ENCODE measurements around the gene MPST. TPM values are rescaled to one million over a fixed set of nuclear protein-coding genes. Genes with fewer than 3 reads are reported as not detected.

The MPST gene
- total and polyA plus RNA-seq, 7 experiments from 2014 or later, result 0.51 to 22.3 (median 1.1) TPM

- peak overlapping the region in 2 of 9 donors; percentile 56 to 85 for H3K27ac Mint-ChIP-seq
- ATAC-seq, result no peak
- intact Hi-C loops (cut with micrococcal nuclease), result no loop called here
These were observed 594 bp downstream of the MPST start for GRCh38 chr22:37020192-37020479.

GRCh38 chr22:37021041-37021440 is 1.5 kb downstream of the MPST start:
- intact Hi-C loops (cut with micrococcal nuclease), result no loop called here
- H3K4me3 Mint-ChIP-seq, result peak overlapping the region in 2 of 10 donors; percentile 69 to 84
- H3K27me3 Mint-ChIP-seq, result peaks cover 0 to 13% (median 0%) of the 10 kb centered on the region in 5 donors
- peaks cover 0 to 7% (median 0%) of the 10 kb centered on the region in 5 donors for H3K36me3 Mint-ChIP-seq
- H3K27ac ChIP-seq (ENCODE audit: low read depth, low read length), result no peak overlapping the region
- ChIA-PET CTCF (interaction anchor here (1.5 kb wide), 1 partner anchor 12 kb away, joined by 4 read pairs; no protein-coding TSS in a partner anchor), POLR2A (no interaction called here)
- no peaks in the 10 kb centered on the region for H3K36me3 ChIP-seq (ENCODE audit: control insufficient read depth in 2 of 3, insufficient read depth in 3 of 3, low read length in 3 of 3)
- no peak for DNase-seq
- no peak for ATAC-seq
- H3K9me3 Mint-ChIP-seq, result no peaks in the 10 kb centered on the region
- H3K4me1 ChIP-seq (ENCODE audit: control insufficient read depth in 2 of 2, insufficient read depth in 2 of 2, low read length in 2 of 2), result peaks cover 0 to 4% of the 10 kb centered on the region in 2 donors
- no peaks in the 10 kb centered on the region for H3K9me3 ChIP-seq (ENCODE audit: control insufficient read depth in 2 of 3, low read length in 3 of 3)
- no peak overlapping the region for H3K4me3 ChIP-seq (ENCODE audit: low read length)
- H3K27me3 ChIP-seq (ENCODE audit: control insufficient read depth in 2 of 2, insufficient read depth in 2 of 2, low read length in 2 of 2), result peaks cover 0 to 8% of the 10 kb centered on the region in 2 donors
- H3K4me1 Mint-ChIP-seq, result peaks cover 4 to 18% (median 7%) of the 10 kb centered on the region in 7 donors
- no peak overlapping the region for H3K27ac Mint-ChIP-seq

More at GRCh38 chr22:37020192-37020479, 594 bp downstream of the MPST start:
- Mint-ChIP-seq H3K4me1 (peaks cover 4 to 18% (median 7%) of the 10 kb centered on the region in 7 donors), H3K9me3 (no peaks in the 10 kb centered on the region), H3K4me3 (peak overlapping the region; percentile 59 to 92 (median 76)), H3K27me3 (peaks cover 0 to 16% (median 0%) of the 10 kb centered on the region in 5 donors), H3K36me3 (peaks cover 0 to 7% (median 0%) of the 10 kb centered on the region in 5 donors)
- Histone ChIP-seq H3K4me3 (ENCODE audit: low read length) (peak overlapping the region; percentile 43), H3K4me1 (ENCODE audit: control insufficient read depth in 2 of 2, insufficient read depth in 2 of 2, low read length in 2 of 2) (peaks cover 0 to 4% of the 10 kb centered on the region in 2 donors), H3K9me3 (ENCODE audit: control insufficient read depth in 2 of 3, low read length in 3 of 3) (no peaks in the 10 kb centered on the region), H3K27ac (ENCODE audit: low read depth, low read length) (no peak overlapping the region), H3K36me3 (ENCODE audit: control insufficient read depth in 2 of 3, insufficient read depth in 3 of 3, low read length in 3 of 3) (no peaks in the 10 kb centered on the region), H3K27me3 (ENCODE audit: control insufficient read depth in 2 of 2, insufficient read depth in 2 of 2, low read length in 2 of 2) (peaks cover 0 to 8% of the 10 kb centered on the region in 2 donors)
- ChIA-PET CTCF (interaction anchor here (0.5 to 0.9 kb wide), 2 partner anchors 40 to 129 kb away, joined by 3 to 4 read pairs; no protein-coding TSS in a partner anchor), POLR2A (no interaction called here)
- no peak for DNase-seq

- Histone ChIP-seq H3K27me3 (ENCODE audit: control insufficient read depth in 2 of 2, insufficient read depth in 2 of 2, low read length in 2 of 2) (peaks cover 0 to 8% of the 10 kb centered on the region in 2 donors), H3K4me1 (ENCODE audit: control insufficient read depth in 2 of 2, insufficient read depth in 2 of 2, low read length in 2 of 2) (peaks cover 0 to 4% of the 10 kb centered on the region in 2 donors), H3K27ac (ENCODE audit: low read depth, low read length) (no peak overlapping the region), H3K36me3 (ENCODE audit: control insufficient read depth in 2 of 3, insufficient read depth in 3 of 3, low read length in 3 of 3) (no peaks in the 10 kb centered on the region), H3K4me3 (ENCODE audit: low read length) (no peak overlapping the region), H3K9me3 (ENCODE audit: control insufficient read depth in 2 of 3, low read length in 3 of 3) (no peaks in the 10 kb centered on the region)
- Mint-ChIP-seq H3K4me3 (peak overlapping the region in 6 of 10 donors; percentile 16 to 77 (median 64)), H3K4me1 (peaks cover 4 to 18% (median 7%) of the 10 kb centered on the region in 7 donors), H3K9me3 (no peaks in the 10 kb centered on the region), H3K27me3 (peaks cover 0 to 10% (median 0%) of the 10 kb centered on the region in 5 donors), H3K27ac (peak overlapping the region in 1 of 9 donors; percentile 49), H3K36me3 (peaks cover 0 to 7% (median 0%) of the 10 kb centered on the region in 5 donors)
- peak in 8 of 9 donors; percentile 22 to 61 (median 36) for DNase-seq
- CTCF ChIA-PET, result interaction anchor here (0.5 to 1.5 kb wide), 2 partner anchors 13 to 168 kb away, joined by 4 to 5 read pairs; no protein-coding TSS in a partner anchor
- peak; percentile 65 for ATAC-seq
- intact Hi-C loops (cut with micrococcal nuclease), result loop anchor here in 1 of 2 donors (1.0 kb wide), 1 partner anchor 240 kb away; no protein-coding TSS in a partner anchor
- POLR2A ChIA-PET, result no interaction called here
These were observed 2.4 kb downstream of the MPST start for GRCh38 chr22:37021710-37022482.

DNA sequence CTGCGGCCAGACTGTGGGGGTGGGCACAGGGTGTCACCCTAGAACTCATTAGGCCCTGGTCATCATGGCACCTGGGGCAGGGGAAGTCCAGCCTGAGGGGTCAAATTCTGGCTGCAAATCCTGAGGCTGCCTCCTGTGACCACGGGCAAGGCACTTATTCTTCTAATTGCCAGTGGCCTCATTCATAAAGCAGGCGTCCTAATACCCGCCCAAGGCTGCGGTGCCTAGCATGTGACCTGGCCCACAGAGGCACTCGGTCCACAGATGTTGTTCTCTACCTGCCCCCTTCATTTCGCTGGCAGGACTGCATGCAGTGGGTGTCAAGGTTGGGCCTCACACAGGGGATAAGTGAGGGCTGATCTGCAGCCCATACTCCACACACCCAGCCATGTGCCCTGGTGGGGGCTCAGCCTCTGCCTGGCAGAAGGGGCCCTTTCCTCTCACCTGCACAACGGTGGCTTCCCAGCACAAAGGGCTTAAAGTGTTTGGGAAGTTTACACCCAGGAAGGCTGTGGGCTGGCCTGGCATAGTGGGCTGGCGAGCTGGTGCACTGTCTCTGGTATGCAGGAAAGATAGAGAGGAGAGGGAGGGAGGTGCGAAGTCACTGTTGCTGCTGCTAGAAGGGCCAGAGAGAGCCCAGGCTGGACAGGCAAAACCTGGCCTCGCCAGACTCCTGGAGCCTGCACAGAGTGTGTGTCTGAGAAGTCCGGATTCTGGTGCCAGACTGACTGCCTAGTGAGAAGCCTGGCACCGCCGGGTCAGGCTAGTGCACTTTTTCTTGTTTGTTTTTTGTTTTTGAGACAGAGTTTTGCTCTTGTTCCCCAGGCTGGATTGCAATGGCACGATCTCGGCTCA is 3.2 kb downstream of the MPST start:
- H3K9me3 Mint-ChIP-seq, result no peaks in the 10 kb centered on the region
- POLR2A ChIA-PET, result no interaction called here
- CTCF ChIA-PET, result interaction anchor here (0.5 to 1.5 kb wide), 2 partner anchors 14 to 168 kb away, joined by 4 to 5 read pairs; no protein-coding TSS in a partner anchor

DNA sequence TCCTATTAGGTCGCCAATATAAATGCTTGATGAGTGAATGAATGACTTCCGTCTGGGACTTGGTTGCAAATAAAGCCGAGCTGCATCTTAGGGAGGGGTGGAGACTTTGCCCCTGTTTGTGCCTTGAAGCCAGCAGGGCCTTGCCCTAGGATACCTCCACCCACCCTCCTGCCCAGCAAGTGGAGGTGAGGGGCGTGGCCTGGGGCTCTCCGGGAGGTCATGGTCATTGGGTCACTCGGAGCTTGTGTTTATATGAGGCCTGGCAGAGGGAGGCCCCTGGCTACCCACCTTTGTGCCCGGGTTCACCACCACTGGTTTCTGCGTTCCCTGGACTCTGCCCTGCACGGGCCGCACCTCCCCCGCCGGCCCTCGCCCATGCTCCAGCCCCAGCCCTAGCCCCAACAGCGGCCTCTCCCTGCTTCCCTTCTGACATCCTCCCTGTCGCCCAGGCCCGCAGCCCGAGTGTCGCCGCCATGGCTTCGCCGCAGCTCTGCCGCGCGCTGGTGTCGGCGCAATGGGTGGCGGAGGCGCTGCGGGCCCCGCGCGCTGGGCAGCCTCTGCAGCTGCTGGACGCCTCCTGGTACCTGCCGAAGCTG is 4.3 kb downstream of the MPST start:
- peaks cover 0 to 9% (median 0%) of the 10 kb centered on the region in 5 donors for H3K27me3 Mint-ChIP-seq
- no peaks in the 10 kb centered on the region for H3K9me3 ChIP-seq (ENCODE audit: control insufficient read depth in 2 of 3, low read length in 3 of 3)
- no peak overlapping the region for H3K4me3 ChIP-seq (ENCODE audit: low read length)
- ATAC-seq, result no peak
- no peak overlapping the region for H3K27ac Mint-ChIP-seq
- no peaks in the 10 kb centered on the region for H3K9me3 Mint-ChIP-seq
- CTCF ChIA-PET, result no interaction called here
- H3K4me1 Mint-ChIP-seq, result peaks cover 4 to 18% (median 6%) of the 10 kb centered on the region in 7 donors
- intact Hi-C loops (cut with micrococcal nuclease), result no loop called here
- no peak for DNase-seq
- H3K27ac ChIP-seq (ENCODE audit: low read depth, low read length), result no peak overlapping the region
- H3K4me1 ChIP-seq (ENCODE audit: control insufficient read depth in 2 of 2, insufficient read depth in 2 of 2, low read length in 2 of 2), result peaks cover 0 to 4% of the 10 kb centered on the region in 2 donors
- peaks cover 0 to 7% (median 0%) of the 10 kb centered on the region in 5 donors for H3K36me3 Mint-ChIP-seq
- peaks cover 0 to 8% of the 10 kb centered on the region in 2 donors for H3K27me3 ChIP-seq (ENCODE audit: control insufficient read depth in 2 of 2, insufficient read depth in 2 of 2, low read length in 2 of 2)
- H3K4me3 Mint-ChIP-seq, result no peak overlapping the region
- H3K36me3 ChIP-seq (ENCODE audit: control insufficient read depth in 2 of 3, insufficient read depth in 3 of 3, low read length in 3 of 3), result no peaks in the 10 kb centered on the region
- POLR2A ChIA-PET, result no interaction called here

More for the DNA sequence above, 3.2 kb downstream of the MPST start:
- no peak for ATAC-seq
- H3K27me3 ChIP-seq (ENCODE audit: control insufficient read depth in 2 of 2, insufficient read depth in 2 of 2, low read length in 2 of 2), result peaks cover 0 to 8% of the 10 kb centered on the region in 2 donors
- no peak for DNase-seq
- Mint-ChIP-seq H3K27ac (no peak overlapping the region), H3K36me3 (peaks cover 0 to 7% (median 0%) of the 10 kb centered on the region in 5 donors), H3K27me3 (peaks cover 0 to 9% (median 0%) of the 10 kb centered on the region in 5 donors), H3K4me1 (peaks cover 4 to 18% (median 7%) of the 10 kb centered on the region in 7 donors), H3K4me3 (no peak overlapping the region)
- no peaks in the 10 kb centered on the region for H3K36me3 ChIP-seq (ENCODE audit: control insufficient read depth in 2 of 3, insufficient read depth in 3 of 3, low read length in 3 of 3)
- H3K4me3 ChIP-seq (ENCODE audit: low read length), result no peak overlapping the region
- intact Hi-C loops (cut with micrococcal nuclease), result loop anchor here in 1 of 2 donors (1.0 kb wide), 1 partner anchor 240 kb away; no protein-coding TSS in a partner anchor
- no peaks in the 10 kb centered on the region for H3K9me3 ChIP-seq (ENCODE audit: control insufficient read depth in 2 of 3, low read length in 3 of 3)
- no peak overlapping the region for H3K27ac ChIP-seq (ENCODE audit: low read depth, low read length)
- H3K4me1 ChIP-seq (ENCODE audit: control insufficient read depth in 2 of 2, insufficient read depth in 2 of 2, low read length in 2 of 2), result peaks cover 0 to 4% of the 10 kb centered on the region in 2 donors

All from naive thymus-derived CD4-positive, alpha-beta T cell (primary cell).